Measurements from ENCODE around the gene FAM3B.

FAM3B gene

GRCh38 chr21:41369105-41369919, 52.7 kb downstream of the FAM3B start:
- no peak for DNase-seq (ENCODE audit: low read depth)

GRCh38 chr21:41369920-41370839, 53.6 kb downstream of the FAM3B start:
- no peak for DNase-seq (ENCODE audit: low read depth)

- no peak for DNase-seq (ENCODE audit: low read depth)
Observed at GRCh38 chr21:41370840-41371684, 54.5 kb downstream of the FAM3B start.

- DNase-seq (ENCODE audit: low read depth): no peak
Observed at GRCh38 chr21:41371685-41372030, 55.1 kb downstream of the FAM3B start.

GRCh38 chr21:41373253-41373652, 56.7 kb downstream of the FAM3B start:
- no peak for DNase-seq (ENCODE audit: low read depth)

GRCh38 chr21:41373763-41374162, 57.2 kb downstream of the FAM3B start:
- no peak for DNase-seq (ENCODE audit: low read depth)

- DNase-seq (ENCODE audit: low read depth): no peak
Observed at GRCh38 chr21:41374177-41374712, 57.6 kb downstream of the FAM3B start.

GRCh38 chr21:41374867-41375533, 58.4 kb downstream of the FAM3B start:
- no peak for DNase-seq (ENCODE audit: low read depth)

GRCh38 chr21:41375875-41376274, 59.3 kb downstream of the FAM3B start:
- no peak for DNase-seq (ENCODE audit: low read depth)

- DNase-seq (ENCODE audit: low read depth): no peak
Observed at GRCh38 chr21:41377715-41378114, 61.1 kb downstream of the FAM3B start.

GRCh38 chr21:41378849-41379248, 62.2 kb downstream of the FAM3B start:
- DNase-seq (ENCODE audit: low read depth): no peak

- no peak for DNase-seq (ENCODE audit: low read depth)
Observed at GRCh38 chr21:41379901-41380300, 63.3 kb downstream of the FAM3B start.

GRCh38 chr21:41381731-41382130, 65.1 kb downstream of the FAM3B start:
- no peak for DNase-seq (ENCODE audit: low read depth)

GRCh38 chr21:41387042-41387819, 70.6 kb downstream of the FAM3B start:
- no peak for DNase-seq (ENCODE audit: low read depth)

GRCh38 chr21:41387824-41388223, 71.2 kb downstream of the FAM3B start:
- DNase-seq (ENCODE audit: low read depth): no peak

GRCh38 chr21:41388259-41388658, 71.7 kb downstream of the FAM3B start:
- DNase-seq (ENCODE audit: low read depth): no peak

- no peak for DNase-seq (ENCODE audit: low read depth)
Observed at GRCh38 chr21:41390043-41390639, 73.5 kb downstream of the FAM3B start.

- no peak for DNase-seq (ENCODE audit: low read depth)
Observed at GRCh38 chr21:41393876-41394465, 77.4 kb downstream of the FAM3B start.

- DNase-seq (ENCODE audit: low read depth): no peak
Observed at GRCh38 chr21:41396558-41397075, 80.0 kb downstream of the FAM3B start.

All from stimulated activated CD8-positive, alpha-beta memory T cell treated with anti-CD3 and anti-CD28 coated beads, Interleukin-15, amount 100 ng/mL, for 1 hour (primary cell).